SU-DHL-6 (cell line): ENCODE data around the gene IKZF2.

Experiments
- H2AFZ ChIP-seq: fragments of 200-600 bp; sonication (generic); 2 replicates; pipeline ENCODE4 v1.6.1; 2014; ENCODE audit warnings: low read depth, mild to moderate bottlenecking, moderate library complexity, mixed read lengths, antibody characterized with exemption, low read length; ENCODE audit not compliant: severe bottlenecking
- H3F3A ChIP-seq: fragments of 200-600 bp; shearing (Covaris generic); 2 replicates; pipeline ENCODE4 v1.6.0; 2016; ENCODE audit warnings: antibody characterized with exemption, mild to moderate bottlenecking; ENCODE audit not compliant: insufficient read depth
- H3K27ac ChIP-seq: fragments of 200-600 bp; sonication (generic); 2 replicates; pipeline ENCODE4 v1.5.1; 2016; ENCODE audit warnings: low read depth, mild to moderate bottlenecking, low read length, moderate library complexity, mixed read lengths
- H3K27me3 ChIP-seq: fragments of 200-600 bp; sonication (generic), shearing (Covaris generic); 2 replicates; pipeline ENCODE4 v1.6.0; 2014; ENCODE audit warnings: mild to moderate bottlenecking, low read length
- H3K36me3 ChIP-seq: fragments of 200-600 bp; sonication (generic); 2 replicates; pipeline ENCODE4 v1.6.1; 2014; ENCODE audit warnings: mild to moderate bottlenecking, low read length, mixed read lengths
- H3K4me2 ChIP-seq: fragments of 300-600, 200-600 bp; shearing (Covaris generic), sonication (generic); 2 replicates; pipeline ENCODE4 v1.6.0; 2014; ENCODE audit warnings: low read length, low read depth, mild to moderate bottlenecking; ENCODE audit not compliant: poor library complexity, severe bottlenecking
- H3K4me3 ChIP-seq: fragments of 200-600 bp; sonication (generic); 2 replicates; pipeline ENCODE4 v1.5.1; 2014; ENCODE audit warnings: antibody characterized with exemption, low read length, mild to moderate bottlenecking, mixed read lengths; ENCODE audit not compliant: insufficient read depth, poor library complexity, severe bottlenecking
- H3K79me2 ChIP-seq: fragments of 200-600 bp; sonication (generic); 2 replicates; pipeline ENCODE4 v1.6.1; 2014; ENCODE audit warnings: mild to moderate bottlenecking, low read length, moderate library complexity; ENCODE audit not compliant: insufficient read depth
- H3K9ac ChIP-seq: fragments of 200-600 bp; sonication (generic); 2 replicates; pipeline ENCODE4 v1.7.0; 2014; ENCODE audit warnings: mild to moderate bottlenecking, low read length
- H3K9me2 ChIP-seq: fragments of 200-600 bp; sonication (generic); replicated peaks from 2 replicates; pipeline ENCODE4 v1.6.1; 2014; ENCODE audit warnings: low read length; ENCODE audit not compliant: insufficient read depth
- H3K9me3 ChIP-seq: fragments of 200-600 bp; sonication (generic); 2 replicates; pipeline ENCODE4 v1.6.1; 2014; ENCODE audit warnings: low read length, mixed read lengths; ENCODE audit not compliant: insufficient read depth
- H4K20me1 ChIP-seq: fragments of 200-600 bp; sonication (generic); 2 replicates; pipeline ENCODE4 v1.6.1; 2014; ENCODE audit warnings: low read depth, mild to moderate bottlenecking, antibody characterized with exemption, low read length, moderate library complexity, mixed read lengths
- EZH2phosphoT487 ChIP-seq: fragments of 200-600 bp; sonication (generic), shearing (Covaris generic); conservative IDR thresholded peaks from 2 replicates; pipeline ENCODE4 v1.6.1; 2018; ENCODE audit warnings: mild to moderate bottlenecking, antibody characterized with exemption, low read length, moderate library complexity, mixed read lengths
- TF ChIP-seq, protein P1 (sequence below): fragments of 200-600 bp; sonication (generic); IDR thresholded peaks from one replicate; pipeline ENCODE4 v1.5.1; 2017; ENCODE audit warnings: antibody characterized with exemption, mild to moderate bottlenecking, low read length, moderate library complexity; ENCODE audit not compliant: insufficient read depth, poor library complexity, severe bottlenecking

Gene IKZF2

DNA sequence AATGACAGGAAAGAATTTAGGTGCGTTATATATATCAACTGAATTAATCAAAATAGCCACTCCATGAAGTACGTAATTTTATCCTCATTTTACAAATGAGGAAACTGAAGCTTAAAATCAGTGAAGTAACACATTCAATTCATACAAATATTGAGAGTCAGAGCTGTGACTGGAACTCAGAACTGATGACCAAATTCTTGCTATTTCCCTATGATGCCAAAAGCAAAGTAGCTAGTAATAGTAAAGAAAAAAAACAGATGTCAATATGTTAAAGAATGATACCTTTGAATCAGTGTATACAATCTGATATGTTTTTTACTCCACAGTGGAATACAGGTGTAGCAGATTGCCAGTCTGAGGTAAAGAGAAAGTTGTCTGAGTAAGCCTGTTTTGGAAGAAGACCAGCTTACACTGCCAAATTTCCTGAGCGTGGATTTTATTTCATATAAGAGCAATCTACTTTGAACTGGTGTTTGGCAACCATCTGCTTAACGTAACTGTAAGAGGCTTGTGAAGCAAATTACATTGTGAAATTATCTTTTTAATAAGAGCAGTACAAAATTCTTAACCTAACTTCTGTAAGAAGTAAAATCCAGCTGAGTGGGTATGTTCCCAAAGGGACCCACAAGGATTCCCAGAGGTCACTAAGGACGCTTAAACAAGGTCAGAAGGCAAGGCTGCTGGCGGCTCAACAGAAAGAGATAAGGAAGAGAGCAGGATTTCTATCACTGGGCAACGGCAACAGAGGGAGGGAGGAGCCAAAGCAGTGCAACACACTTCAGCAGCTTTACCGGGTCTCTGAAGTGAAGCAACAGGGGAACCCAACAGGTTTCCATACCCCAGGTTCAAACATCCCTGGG, 85.6 kb downstream of the IKZF2 start:
- Histone ChIP-seq H3K27ac (no peak overlapping the region), H3K4me2 (peak overlapping the region; percentile 2), H3K9ac (peak overlapping the region; percentile 5; the same call in 1 of the 2 replicates), H3K36me3 (no peaks in the 10 kb centered on the region), H3K9me2 (no peaks in the 10 kb centered on the region), H3K27me3 (no peaks in the 10 kb centered on the region), H3K9me3 (no peaks in the 10 kb centered on the region), H4K20me1 (peaks cover 8% of the 10 kb centered on the region), H3F3A (peaks cover 3% of the 10 kb centered on the region; the same call in 1 of the 2 replicates), H2AFZ (no peak overlapping the region), H3K4me3 (no peak overlapping the region), H3K79me2 (peaks cover 91% of the 10 kb centered on the region)
- no peak for TF ChIP-seq EZH2phosphoT487
- TF ChIP-seq, protein P1, sequence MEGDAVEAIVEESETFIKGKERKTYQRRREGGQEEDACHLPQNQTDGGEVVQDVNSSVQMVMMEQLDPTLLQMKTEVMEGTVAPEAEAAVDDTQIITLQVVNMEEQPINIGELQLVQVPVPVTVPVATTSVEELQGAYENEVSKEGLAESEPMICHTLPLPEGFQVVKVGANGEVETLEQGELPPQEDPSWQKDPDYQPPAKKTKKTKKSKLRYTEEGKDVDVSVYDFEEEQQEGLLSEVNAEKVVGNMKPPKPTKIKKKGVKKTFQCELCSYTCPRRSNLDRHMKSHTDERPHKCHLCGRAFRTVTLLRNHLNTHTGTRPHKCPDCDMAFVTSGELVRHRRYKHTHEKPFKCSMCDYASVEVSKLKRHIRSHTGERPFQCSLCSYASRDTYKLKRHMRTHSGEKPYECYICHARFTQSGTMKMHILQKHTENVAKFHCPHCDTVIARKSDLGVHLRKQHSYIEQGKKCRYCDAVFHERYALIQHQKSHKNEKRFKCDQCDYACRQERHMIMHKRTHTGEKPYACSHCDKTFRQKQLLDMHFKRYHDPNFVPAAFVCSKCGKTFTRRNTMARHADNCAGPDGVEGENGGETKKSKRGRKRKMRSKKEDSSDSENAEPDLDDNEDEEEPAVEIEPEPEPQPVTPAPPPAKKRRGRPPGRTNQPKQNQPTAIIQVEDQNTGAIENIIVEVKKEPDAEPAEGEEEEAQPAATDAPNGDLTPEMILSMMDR: no peak

DNA sequence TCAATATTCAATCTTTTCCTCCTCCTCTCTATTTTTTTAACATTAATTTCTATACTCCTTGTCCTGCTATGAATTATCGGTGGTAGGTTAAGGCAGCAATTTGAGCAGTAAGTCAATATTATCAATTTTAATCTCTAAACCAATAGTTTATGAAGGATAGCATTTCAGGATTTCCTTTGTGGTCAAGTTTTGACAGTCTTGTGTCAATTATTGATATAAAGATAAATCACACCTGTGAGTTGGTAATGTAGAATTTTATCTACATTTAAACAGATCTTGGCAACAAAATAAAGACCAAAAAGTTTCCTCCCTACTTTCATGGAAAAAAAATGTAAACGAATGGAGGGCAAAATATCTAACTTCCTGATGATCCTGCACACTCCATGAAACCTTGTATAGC, 87.3 kb downstream of the IKZF2 start:
- Histone ChIP-seq H3K4me2 (no peak overlapping the region), H3K79me2 (peaks cover 85% of the 10 kb centered on the region), H4K20me1 (peaks cover 4% of the 10 kb centered on the region; the same call in 1 of the 2 replicates), H3F3A (peaks cover 3% of the 10 kb centered on the region; the same call in 1 of the 2 replicates), H3K9ac (no peak overlapping the region), H3K27ac (no peak overlapping the region), H3K36me3 (0 out of 2 replicates have a peak, but pooled peaks cover 3% of the 10 kb centered on the region), H3K9me2 (no peaks in the 10 kb centered on the region), H2AFZ (no peak overlapping the region), H3K9me3 (no peaks in the 10 kb centered on the region), H3K27me3 (no peaks in the 10 kb centered on the region), H3K4me3 (no peak overlapping the region)
- TF ChIP-seq EZH2phosphoT487: no peak
- TF ChIP-seq, protein P1: no peak

DNA sequence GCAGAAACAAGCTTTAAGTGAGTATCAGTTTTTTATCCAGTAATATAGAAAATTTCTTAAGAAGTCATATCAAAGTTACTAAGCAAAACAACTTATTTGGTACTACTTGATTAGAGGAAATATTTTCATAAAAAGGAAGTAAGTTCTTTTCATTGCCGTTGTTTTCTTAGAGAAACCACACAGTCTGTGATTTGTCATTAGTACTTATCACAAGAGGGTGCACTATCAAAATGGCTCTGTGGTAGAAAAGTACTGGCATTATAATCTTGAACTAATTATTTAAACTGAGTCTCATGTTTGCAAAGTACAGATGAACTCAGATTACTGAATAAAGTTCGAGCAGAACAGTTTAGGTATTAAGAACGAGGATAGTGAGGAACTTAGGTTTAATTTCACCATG, 93.4 kb downstream of the IKZF2 start:
- H3K9me2 ChIP-seq: no peaks in the 10 kb centered on the region
- no peaks in the 10 kb centered on the region for H3K9me3 ChIP-seq
- no peak overlapping the region for H3K4me2 ChIP-seq
- no peaks in the 10 kb centered on the region for H3K27me3 ChIP-seq
- H4K20me1 ChIP-seq: no peaks in the 10 kb centered on the region
- no peak overlapping the region for H3K9ac ChIP-seq
- H3K36me3 ChIP-seq: peaks cover 28% of the 10 kb centered on the region
- peaks cover 43% of the 10 kb centered on the region for H3K79me2 ChIP-seq
- 0 out of 2 replicates have a peak overlapping the region, but pooled peaks have one; percentile 5 for H3K27ac ChIP-seq
- H3F3A ChIP-seq: peaks cover 8% of the 10 kb centered on the region; the same call in 1 of the 2 replicates
- no peak overlapping the region for H2AFZ ChIP-seq
- H3K4me3 ChIP-seq: no peak overlapping the region
- no peak for TF ChIP-seq EZH2phosphoT487
- TF ChIP-seq, protein P1: no peak
